HG03159 (cell line): Measurements from ENCODE around the gene NUTM1.
A peak's percentile ranks its signal among the peaks of the same experiment; 100 is the strongest.

Experiments used
- ATAC-seq: cut with Tn5 transposase; IDR thresholded peaks from one replicate; pipeline ENCODE4 v1.9.1; 2021; ENCODE audit warnings: mild to moderate bottlenecking, moderate library complexity; ENCODE audit not compliant: unreplicated experiment

Gene NUTM1

DNA sequence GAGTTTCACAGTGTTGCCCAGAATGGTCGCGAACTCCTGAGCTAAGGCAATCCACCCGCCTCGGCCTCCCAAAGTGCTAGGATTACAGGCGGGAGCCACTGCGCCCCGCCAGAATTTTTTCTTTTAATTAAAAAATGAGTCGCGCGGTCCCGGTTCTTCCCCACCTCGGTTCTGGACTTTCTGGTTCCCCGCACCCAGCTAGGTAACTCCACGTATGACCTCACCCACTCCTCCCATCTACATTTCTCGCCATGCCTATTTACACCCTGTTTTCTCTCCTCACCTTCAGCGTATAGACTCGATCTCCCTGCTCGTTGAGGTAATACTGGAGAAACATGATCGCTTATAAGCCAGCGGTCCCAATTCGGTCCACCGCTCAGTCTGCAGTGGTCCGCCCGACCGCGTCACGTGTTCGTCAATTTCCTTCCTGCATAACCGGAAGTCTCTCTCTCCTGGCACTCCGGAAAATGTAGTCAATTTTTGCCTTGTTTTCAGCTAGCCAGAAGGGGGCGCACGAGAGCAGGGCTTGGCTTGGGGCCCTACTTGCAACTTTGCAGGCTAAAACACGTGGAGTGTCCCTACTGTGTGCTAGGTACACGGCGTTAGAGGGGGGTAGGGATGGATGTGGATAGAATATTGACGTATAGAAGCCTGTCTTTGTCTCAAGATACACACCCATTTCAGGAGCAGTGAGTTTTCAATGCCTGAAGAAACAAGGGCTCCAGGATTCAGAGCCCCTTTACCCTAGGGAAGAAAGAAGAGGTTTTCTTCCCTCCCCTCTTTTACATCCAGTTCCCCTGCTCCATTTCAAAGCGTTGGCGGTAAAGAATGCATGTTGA lies at the start of gene NUTM1, which contains the start of gene NOP10:
NUTM1 (plus strand) TSS at position 579 of the 839 bp plus-strand sequence. CDS start 382 bp downstream, outside the sequence.
NOP10 (minus strand) TSS at position 400 of the 839 bp plus-strand sequence; CDS start at position 337, 63 bp downstream.
- peak; percentile 87 for ATAC-seq

DNA sequence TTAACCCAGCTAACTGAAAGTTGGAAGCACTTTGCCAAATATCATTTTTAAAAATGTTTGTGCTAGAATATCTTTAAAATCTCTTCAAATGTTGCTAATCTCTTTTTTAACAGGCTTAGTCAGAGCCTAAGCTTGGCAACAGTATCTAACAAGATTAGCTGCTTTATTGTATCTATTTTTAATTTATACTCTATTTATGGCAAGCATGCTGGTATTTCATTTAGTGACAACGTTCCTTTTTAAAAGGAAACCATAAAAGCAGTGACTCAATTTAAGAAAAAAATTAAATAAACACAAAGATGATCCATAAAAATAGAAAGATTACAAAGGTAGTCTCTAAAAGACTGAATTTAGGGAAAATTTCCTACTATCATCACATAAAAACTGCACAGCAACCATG lies 46.1 kb upstream of the NUTM1 start:
- no peak for ATAC-seq

DNA sequence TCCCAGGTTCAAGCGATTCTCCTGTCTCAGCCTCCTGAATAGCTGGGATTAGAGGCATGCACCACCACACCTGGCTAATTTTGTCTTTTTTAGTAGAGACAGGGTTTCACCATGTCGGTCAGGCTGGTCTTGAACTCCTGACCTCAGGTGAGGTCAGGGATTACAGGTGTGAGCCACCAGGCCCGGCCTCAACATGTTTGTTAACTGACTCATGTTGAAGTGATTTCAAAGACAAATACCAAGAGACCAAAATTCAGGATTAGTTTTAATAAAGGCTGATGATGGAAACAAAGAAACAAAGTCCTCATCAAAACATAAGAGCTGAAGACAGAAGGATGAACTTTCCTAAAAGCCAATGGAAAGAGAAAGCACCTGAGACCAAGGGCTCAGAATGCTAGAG lies 42.1 kb upstream of the NUTM1 start:
- ATAC-seq = no peak

DNA sequence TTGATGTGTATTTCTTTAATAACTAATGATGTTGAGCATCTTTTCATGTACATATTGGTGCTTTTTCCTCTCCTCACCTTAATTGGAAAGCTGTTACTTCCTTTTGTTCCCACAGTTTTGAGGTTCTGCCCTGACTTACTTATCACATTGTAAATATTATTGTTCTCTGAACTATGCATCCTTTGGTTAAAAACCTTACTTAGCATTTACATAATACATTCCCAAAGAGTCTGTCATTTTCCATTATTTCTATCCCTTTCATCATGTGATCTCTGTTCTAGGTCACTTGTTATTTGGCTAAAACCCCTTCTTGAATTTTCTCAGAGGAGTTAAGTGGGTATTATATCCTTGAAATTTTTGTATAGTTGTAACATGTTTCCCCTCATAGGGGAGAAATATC lies 38.5 kb upstream of the NUTM1 start:
- no peak for ATAC-seq

DNA sequence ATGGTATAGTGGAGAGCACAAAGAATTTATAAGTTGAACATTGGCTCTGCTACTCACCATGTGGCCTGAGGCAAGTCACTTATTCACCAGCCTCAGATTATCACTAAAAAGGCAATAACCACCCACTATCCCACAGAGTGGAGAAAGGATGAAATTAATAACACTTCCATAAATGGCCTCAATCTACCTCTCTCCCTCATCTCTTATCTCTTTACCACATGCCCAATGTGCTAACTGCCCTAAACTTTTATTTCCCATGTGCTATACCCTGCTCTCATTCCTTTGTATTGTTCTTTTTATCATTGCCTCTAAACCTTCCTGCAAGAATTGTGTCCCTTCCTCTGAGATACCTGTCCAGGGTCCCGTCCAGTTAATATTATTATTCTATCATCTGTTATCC lies 31.6 kb upstream of the NUTM1 start:
- ATAC-seq = no peak

- ATAC-seq = no peak
Measured at GRCh38 chr15:34314491-34315490, 28.3 kb upstream of the NUTM1 start.

DNA sequence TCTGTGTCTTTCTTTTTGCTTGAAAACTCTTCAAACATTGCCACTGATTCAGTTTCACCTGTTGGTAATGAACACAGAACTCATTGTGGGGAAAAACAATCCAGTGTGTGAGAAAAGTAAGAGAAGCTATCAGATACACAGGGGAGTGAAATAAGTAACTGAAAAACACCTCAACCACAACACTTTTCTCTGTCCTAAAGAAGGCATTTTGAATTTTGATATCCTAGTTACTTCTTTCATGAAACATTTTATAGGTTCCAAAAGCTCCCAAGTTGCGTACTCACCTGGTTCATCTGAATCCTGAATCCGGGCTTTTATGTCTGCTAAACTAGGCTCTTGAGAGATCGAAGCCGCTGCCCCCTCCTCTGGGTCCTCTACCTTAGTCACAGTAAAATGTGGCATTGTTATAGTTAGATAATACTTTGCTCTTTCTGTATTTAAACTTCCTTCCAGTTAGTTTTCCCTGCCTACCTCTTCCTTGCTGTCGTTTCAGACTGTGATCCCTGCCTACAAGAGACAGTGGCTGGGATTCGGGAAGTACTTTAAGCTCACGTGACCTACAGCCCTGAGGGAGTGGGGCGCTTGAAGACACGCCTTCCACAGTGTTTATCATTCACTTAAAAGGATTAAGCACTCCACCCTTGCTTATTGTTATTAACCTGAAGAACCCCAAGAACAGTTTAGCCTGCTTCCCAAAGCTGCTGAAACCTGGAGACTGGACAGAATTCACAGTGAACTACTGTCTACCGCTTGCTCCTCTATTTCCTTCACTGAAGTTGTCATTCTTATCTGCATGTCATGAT lies 24.6 kb upstream of the NUTM1 start:
- ATAC-seq = peak; percentile 56

- no peak for ATAC-seq
Measured at GRCh38 chr15:34323217-34323616, 19.9 kb upstream of the NUTM1 start.

DNA sequence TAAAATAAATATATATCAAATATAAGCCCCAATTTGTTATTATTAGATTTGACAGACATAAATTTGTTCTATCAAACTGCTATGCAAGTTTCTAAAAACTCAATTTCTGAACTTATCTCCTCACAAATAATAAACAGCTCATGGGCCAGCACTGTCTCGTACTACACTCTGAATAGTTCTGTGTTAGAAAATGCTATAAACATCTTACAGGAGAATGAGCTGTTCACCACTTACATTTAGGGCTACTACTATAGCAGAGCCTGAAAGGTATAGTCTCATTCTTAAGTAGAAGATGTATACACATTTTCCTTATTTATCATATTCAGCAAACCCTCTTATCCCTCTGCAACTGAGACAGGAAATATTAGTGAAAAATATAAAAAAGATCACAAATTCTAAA lies 18.2 kb upstream of the NUTM1 start:
- no peak for ATAC-seq

- ATAC-seq = no peak
Measured at GRCh38 chr15:34325368-34325767, 17.7 kb upstream of the NUTM1 start.

- ATAC-seq = no peak
Measured at GRCh38 chr15:34327906-34328305, 15.2 kb upstream of the NUTM1 start.

DNA sequence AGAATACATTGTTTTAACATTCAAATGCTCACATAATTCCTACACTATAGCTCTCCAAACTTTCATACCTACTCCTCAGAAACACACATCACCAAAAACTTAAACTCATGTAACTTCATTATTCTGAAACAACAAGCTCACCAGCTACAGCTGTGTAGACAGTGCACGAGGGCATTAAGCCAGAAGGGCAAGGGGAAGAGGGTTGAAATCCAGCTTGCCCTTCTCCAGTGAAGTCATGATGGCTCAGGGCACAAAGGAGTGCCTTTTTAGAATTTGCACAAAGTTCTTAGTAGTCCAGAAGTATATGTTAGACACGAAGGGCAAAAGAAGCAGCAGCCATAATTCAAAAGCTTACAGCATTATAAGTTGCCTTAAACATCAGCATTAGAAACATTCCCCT lies 14.1 kb upstream of the NUTM1 start:
- no peak for ATAC-seq

- ATAC-seq = no peak
Measured at GRCh38 chr15:34330279-34330678, 12.8 kb upstream of the NUTM1 start.

- no peak for ATAC-seq
Measured at GRCh38 chr15:34331809-34332208, 11.3 kb upstream of the NUTM1 start.

DNA sequence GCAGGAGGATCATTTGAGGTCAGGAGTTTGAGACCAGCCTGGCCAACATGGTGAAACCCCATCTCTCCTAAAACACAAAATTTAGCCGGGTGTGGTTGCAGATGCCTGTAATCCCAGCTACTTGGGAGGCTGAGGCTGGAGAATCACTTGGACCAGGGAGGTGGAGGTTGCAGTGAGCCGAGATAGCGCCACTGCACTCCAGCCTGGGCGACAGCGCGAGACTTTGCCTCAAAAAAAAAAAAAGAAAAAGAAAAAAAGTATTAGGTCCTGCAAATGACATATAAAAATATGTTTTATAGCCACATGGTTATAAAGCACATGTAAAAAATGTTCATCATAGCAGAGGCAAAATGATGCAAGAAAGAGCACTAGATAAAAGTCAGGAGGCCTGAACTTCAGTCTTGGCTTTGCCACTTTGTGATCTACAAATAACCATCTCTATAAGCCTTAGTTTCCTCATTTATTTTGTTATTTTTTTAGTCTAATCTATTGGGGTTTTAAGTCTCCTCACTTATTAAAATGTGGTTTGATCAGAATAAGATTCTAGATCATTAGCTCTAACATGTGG lies 10.5 kb upstream of the NUTM1 start:
- ATAC-seq = no peak

DNA sequence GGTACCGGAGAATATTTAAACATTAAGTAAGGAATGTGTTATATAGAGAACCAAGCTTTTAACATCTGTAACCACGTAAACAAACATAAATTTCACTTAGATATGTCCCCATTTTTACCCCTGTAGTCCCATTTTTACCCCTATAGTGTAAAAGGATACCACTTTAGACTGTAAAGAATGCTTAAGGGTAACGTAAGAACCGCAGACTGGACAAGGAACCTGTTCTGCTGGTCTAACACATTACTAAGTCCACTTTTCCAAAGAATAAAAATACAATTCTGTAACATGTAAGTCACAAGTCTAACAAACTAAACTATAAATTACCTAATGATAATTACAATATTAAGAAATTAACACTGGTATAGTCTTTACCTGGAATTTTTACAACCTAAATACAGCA lies 8.4 kb upstream of the NUTM1 start:
- ATAC-seq = no peak

DNA sequence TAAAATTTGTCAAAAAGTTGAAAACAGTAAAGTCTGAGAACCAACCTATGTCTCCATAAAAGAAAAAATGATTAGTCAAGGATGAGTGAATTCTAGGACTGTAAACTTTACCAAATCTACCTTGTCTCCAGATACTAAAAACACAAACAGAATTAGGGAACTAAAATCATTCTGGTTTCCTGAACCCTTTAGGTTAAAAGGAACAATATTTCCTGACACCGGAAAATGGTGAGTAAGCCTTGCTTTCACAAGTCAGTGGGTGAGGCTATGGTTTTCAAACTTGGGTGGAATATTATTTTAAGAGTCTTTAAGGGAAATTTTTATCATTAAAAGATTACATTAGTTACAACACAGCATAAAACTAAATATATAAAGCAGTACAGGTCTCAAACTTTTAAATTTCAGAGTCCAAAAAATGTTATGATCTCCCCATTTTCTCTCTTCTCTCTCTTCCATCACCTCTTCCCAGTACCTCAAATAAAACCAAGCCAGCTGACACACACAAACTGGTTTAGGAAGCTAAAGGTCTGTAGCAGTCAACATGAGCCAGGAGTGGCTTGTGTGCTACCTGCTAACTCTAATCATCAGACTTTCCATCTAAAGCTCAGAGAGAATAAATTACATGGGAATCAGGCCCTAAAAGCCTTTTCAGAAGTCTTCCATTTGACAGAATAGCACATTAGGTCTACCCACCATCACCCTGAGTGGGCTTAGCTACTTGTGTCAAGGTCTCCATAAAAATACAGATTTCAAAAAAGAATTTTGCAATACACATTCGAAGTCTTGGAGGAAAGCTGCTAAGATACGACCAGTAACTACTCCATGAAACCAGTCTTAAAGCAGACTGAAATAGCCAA lies 7.7 kb upstream of the NUTM1 start:
- ATAC-seq = no peak

DNA sequence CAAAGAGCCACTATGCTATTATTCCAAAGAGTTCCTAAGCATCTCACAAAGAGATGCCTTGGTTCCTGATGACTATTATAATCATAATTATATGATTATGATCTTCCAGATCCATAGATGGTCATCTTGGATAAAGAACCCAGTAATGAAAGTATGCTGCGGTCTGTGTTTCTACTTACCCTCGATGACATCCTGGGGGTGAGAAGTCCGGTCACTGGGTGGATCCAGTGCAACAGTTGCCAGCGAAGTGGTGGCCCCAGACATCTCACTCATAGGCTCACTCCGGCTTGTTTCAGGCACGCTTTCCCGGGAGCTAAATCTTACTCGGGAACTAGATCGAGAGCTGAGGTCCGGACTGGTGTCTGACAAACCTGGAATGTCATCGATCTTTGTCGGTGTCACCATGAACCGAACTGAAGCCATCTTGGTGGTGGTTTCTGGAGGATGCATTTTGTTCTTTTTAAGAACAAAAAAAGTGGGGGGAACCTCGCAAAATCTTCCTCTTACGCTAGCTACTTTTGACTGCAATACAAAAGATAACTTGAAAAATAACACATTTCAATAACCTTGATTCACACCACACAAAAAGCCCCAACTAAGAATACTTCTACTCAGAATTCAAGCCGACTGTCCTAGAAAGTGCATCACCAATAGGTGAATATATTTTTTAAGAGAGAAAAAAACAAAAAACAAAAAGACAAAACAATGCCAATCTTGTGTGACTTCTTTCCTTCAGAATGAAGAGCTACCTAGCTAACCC lies 6.7 kb upstream of the NUTM1 start:
- no peak for ATAC-seq
